GM23248 (cell line): ENCODE data around the gene FABP7.
"Not testable (repeated sequence)": the region's sequence is repeated elsewhere in the genome, so short reads cannot be mapped to it uniquely, and the experiment has no call there.

Experiments
- EZH2 ChIP-seq: fragments of 200-600 bp; sonication (generic); IDR thresholded peaks from 2 replicates; pipeline ENCODE4 v1.6.1; 2018; ENCODE audit warnings: antibody characterized with exemption, mild to moderate bottlenecking; ENCODE audit not compliant: insufficient read depth, poor library complexity, severe bottlenecking
- EZH2phosphoT487 ChIP-seq: fragments of 200-600 bp; sonication (generic); IDR thresholded peaks from 2 replicates; pipeline ENCODE4 v1.6.1; 2018; ENCODE audit warnings: antibody characterized with exemption, moderate library complexity, mild to moderate bottlenecking, low read depth; ENCODE audit not compliant: insufficient read depth

DNA sequence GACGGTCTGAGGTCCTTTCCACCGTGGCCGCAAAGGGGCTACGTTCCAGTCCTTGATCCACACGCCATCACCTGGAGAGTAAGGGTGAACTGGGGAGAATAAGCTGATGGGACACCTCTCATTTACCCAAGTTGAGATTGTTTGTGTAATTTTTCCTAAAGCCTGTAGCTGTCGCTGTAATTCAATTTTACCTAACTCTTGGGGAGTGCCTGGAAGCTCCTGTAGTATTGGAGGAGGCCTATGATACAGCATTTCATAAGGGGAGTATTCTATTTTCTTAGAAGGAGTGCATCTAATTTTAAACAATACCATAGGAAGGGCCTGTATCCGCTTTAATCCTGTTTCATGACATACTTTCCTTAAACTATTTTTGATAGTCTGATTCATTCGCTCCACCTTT is 35.3 kb upstream of the FABP7 start:
- TF ChIP-seq EZH2, EZH2phosphoT487: not testable (repeated sequence)
